ENCODE results near the gene MRAS.
"Not testable (repeated sequence)": the region's sequence is repeated elsewhere in the genome, so short reads cannot be mapped to it uniquely, and the experiment has no call there.

MRAS gene

DNA sequence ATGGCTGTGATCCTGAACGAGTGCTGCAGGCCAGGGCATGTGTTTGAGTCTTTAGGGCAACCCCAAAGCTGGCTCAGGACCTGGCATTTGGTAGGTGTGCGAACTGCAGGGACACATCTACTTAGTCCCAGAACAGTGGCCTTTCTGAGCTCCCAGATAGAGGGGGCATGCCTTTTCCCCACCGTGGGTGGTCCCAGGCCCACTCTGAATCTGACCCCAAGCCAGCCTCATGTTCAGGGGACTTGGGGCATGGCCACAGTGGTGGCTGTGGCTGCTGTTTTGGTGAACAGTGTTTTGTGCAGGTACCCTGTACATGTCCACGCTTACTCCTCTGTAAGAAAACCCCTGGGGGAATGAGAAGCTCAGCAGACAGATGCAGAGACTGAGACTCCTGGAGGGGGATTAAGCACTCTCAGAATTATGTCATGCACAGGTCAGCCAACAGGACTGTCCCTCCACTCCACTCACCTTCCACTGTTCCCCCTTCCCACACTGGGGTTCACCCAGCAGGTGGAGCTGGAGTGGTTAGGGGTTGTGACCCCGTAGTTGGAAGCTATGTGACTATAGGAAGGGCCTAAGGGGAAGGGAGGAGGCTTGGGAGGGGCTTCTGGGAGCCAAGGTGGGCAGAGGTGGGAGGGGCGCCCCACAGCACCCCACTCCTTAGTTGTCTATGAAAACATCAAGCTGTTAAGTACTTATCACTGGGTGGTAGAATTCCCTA is 102.5 kb downstream of the MRAS start:
- DNase-seq, result no peak

DNA sequence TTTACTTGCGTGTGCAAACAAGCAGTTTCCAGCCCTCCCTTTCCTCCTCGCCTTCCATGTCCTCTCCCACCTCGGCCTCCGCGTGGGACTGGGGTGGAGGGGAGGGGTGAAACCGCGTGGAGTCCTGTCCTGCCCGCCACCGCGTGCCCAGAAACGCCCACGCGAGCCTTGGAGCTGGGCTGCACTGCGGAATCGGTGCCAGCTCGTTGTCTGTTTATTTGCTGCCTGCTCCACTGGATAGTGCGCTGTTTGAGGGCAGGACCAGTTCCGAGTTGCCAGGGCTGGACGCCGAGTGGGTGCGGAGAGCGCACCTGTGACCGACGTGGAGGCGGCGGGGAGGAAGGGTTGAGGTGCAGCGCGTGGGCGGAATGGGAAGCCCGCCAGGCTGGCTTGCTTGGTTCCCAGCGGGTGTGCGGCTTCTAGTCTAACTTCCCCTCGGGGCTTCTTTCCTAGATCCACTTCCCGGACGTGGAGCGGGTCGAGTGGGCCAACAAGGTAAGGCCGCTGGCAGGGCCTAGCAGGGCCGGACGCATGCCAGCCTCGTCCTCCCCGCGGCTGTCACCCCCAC is 103.3 kb downstream of the MRAS start:
- no peak for DNase-seq

DNA sequence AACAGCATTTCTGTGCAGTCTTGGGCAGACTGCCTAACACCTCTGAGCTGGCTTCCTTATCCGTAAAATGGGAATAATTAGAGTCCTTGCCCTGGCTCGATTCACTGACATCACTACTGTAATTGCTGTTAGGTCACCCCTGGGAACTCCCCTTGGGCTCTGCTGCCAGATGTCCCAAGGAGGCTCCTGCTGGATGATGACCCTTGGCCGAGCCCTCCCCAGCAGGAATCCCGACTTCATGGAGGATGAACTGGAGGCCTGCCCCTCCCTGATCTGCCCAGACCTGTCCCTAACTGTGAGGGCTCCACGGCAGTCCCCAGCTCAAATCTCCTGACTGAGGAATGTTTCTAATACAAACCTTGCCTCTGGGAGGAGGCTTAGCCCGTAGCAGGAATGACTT is 104.1 kb downstream of the MRAS start:
- DNase-seq, result no peak

DNA sequence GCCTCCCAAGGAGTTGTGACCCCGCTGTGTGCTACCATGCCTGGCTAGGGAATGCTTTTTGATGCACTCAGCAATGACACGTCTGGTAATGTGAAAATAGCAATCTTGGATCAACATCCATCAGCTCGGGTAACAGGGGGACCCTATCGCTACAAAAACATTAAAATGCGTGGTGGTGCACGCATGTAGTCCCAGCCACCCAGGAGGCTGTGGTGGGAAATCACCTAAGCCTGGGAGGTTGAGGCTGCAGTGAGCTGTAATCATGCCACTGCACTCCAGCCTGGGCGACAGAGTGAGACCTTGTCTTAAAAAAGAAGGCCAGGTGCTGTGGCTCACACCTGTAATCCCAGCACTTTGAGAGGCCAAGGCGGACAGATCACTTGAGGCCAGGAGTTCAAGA is 105.6 kb downstream of the MRAS start:
- not testable (repeated sequence) for DNase-seq

All from NCI-H1092 treated with DMSO at 0.1 percent for 48 hours (cell line).